ENCODE results near the gene PTGR3. TPM values are rescaled to one million over a fixed set of nuclear protein-coding genes. Genes with fewer than 3 reads are reported as not detected.

The PTGR3 gene
- total RNA-seq, 3 donors from 2014 or later (not counting 1 experiment from before 2014, with no cell fraction given) = 27.4 to 29.4 (median 28.5) TPM

- peak overlapping the region; percentile 70 for H3K27ac ChIP-seq (ENCODE audit: low read length)
- H3K4me1 ChIP-seq (ENCODE audit: control insufficient read depth, insufficient read depth, low read length) = peaks cover 45% of the 10 kb centered on the region
- H3K36me3 ChIP-seq (ENCODE audit: control insufficient read depth, insufficient read depth, low read length) = no peaks in the 10 kb centered on the region
- H3K27ac Mint-ChIP-seq = peak overlapping the region; percentile 98
- intact Hi-C loops (cut with micrococcal nuclease) = loop anchor here (10.0 kb wide), 1 partner anchor 156 kb away; no protein-coding TSS in a partner anchor
- DNase-seq (peak in 1 of 2 donors; percentile 39), ATAC-seq (peak in 2 of 3 donors; percentile 5 to 11)
- H3K27me3 Mint-ChIP-seq (ENCODE audit: low read depth in 2 of 2) = peaks cover 3 to 12% of the 10 kb centered on the region in 2 donors
- H3K9me3 ChIP-seq (ENCODE audit: control insufficient read depth, insufficient read depth, low read length) = no peaks in the 10 kb centered on the region
- TF ChIP-seq, protein P1, sequence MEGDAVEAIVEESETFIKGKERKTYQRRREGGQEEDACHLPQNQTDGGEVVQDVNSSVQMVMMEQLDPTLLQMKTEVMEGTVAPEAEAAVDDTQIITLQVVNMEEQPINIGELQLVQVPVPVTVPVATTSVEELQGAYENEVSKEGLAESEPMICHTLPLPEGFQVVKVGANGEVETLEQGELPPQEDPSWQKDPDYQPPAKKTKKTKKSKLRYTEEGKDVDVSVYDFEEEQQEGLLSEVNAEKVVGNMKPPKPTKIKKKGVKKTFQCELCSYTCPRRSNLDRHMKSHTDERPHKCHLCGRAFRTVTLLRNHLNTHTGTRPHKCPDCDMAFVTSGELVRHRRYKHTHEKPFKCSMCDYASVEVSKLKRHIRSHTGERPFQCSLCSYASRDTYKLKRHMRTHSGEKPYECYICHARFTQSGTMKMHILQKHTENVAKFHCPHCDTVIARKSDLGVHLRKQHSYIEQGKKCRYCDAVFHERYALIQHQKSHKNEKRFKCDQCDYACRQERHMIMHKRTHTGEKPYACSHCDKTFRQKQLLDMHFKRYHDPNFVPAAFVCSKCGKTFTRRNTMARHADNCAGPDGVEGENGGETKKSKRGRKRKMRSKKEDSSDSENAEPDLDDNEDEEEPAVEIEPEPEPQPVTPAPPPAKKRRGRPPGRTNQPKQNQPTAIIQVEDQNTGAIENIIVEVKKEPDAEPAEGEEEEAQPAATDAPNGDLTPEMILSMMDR (IDR thresholded peaks at IDR 0.05) = no peak
- H3K27me3 ChIP-seq (ENCODE audit: control insufficient read depth, insufficient read depth, low read length) = peaks cover 3% of the 10 kb centered on the region
- peak overlapping the region; percentile 76 for H3K4me3 ChIP-seq (ENCODE audit: low read length)
- H3K9me3 Mint-ChIP-seq = no peaks in the 10 kb centered on the region
- under 1% methylated on average over 34 of the region's 34 CpGs for WGBS (ENCODE audit: insufficient coverage)
- peak overlapping the region; percentile 97 for H3K4me3 Mint-ChIP-seq
- peaks cover 57 to 63% of the 10 kb centered on the region in 2 donors for H3K4me1 Mint-ChIP-seq
- peaks cover 7% of the 10 kb centered on the region for H3K36me3 Mint-ChIP-seq
These were observed 157 bp downstream of the PTGR3 start for GRCh38 chr18:75208836-75209128.

DNA sequence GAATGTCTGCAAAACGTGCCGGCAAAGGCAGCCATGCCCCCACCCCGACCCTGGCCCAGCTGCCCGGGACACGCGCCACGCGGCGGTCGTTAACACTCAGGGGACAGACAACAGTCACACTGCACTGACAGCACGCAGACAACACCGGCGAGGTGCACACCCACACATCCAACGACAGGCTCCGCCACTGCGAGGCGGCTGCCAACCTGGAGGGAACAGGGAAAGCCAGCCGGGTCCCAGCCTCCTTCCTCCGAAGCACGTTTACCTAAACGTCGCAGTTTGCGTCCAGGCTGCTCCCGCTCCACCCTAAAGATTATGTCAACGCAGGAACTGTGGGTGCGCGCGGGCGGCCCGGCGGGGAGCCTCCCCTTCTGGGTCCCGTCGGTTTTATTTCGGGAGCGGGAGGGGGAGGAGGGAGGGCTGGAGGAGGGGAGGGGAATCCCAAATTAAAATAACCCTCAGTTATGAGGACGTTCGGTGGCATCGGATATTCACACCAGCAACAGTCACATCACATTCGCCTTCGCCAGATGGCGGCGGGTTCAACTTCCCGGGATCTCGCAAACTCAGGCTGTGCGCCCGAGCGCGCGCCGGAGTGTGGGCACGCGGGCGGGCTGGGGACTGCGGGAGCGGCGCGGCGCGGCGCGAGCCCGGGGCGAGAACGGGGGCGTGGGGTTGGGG, 644 bp downstream of the PTGR3 start:
- peak overlapping the region; percentile 97 for H3K4me3 Mint-ChIP-seq
- Histone ChIP-seq H3K9me3 (ENCODE audit: control insufficient read depth, insufficient read depth, low read length) (no peaks in the 10 kb centered on the region), H3K4me3 (ENCODE audit: low read length) (peak overlapping the region; percentile 76), H3K36me3 (ENCODE audit: control insufficient read depth, insufficient read depth, low read length) (no peaks in the 10 kb centered on the region), H3K4me1 (ENCODE audit: control insufficient read depth, insufficient read depth, low read length) (peaks cover 46% of the 10 kb centered on the region), H3K27me3 (ENCODE audit: control insufficient read depth, insufficient read depth, low read length) (peaks cover 3% of the 10 kb centered on the region), H3K27ac (ENCODE audit: low read length) (peak overlapping the region; percentile 70)
- H3K4me1 Mint-ChIP-seq = peaks cover 54 to 62% of the 10 kb centered on the region in 2 donors
- no peaks in the 10 kb centered on the region for H3K9me3 Mint-ChIP-seq
- under 1% methylated on average over 64 of the region's 65 CpGs for WGBS (ENCODE audit: insufficient coverage)
- intact Hi-C loops (cut with micrococcal nuclease) = loop anchor here (10.0 kb wide), 1 partner anchor 157 kb away; no protein-coding TSS in a partner anchor
- DNase-seq (peak; percentile 33 to 67), ATAC-seq (peak in 2 of 3 donors; percentile 0 to 1)
- peaks cover 3 to 12% of the 10 kb centered on the region in 2 donors for H3K27me3 Mint-ChIP-seq (ENCODE audit: low read depth in 2 of 2)
- H3K27ac Mint-ChIP-seq = peak overlapping the region; percentile 86 to 95
- TF ChIP-seq, protein P1 (IDR thresholded peaks at IDR 0.05) = no peak
- peaks cover 7% of the 10 kb centered on the region for H3K36me3 Mint-ChIP-seq

DNA sequence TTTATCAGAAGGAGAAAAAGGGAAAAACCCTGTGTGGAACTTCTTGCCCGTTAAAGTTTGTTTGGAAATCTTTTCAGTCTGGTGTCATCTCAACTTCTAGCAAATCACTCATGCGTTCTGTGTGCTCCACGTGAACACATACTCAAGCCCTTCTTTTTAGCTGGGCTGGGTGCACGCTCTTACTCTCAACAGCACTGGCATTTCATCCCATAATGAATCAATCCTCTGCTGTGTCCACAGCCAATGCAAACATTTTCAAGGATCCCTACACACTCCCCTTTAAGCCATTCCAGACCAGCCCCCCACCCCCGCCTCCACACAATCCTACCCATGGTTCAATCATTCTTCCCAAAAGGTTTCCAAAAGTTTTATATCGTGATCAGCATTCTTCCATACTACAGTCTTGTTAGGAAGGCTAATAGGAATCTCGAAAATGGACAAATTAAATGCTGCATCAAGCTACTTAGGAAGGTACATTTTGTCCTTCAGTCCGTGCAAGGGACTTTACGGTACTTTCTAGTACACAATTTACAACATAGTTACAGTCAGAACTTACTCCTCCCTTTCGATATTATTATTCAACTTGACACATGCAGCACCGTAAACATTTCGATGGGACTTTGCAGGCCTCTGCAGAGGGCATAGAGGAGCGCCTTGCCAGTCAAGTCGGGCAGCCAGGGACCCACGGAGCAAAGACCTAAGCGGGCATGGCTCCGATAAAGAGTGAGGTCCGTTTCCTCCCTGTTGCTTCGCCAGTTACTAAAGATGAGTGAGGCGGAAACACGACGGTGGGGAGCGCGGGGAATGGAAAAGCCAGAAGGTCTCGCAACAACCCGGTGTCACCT, 1.4 kb downstream of the PTGR3 start:
- intact Hi-C loops (cut with micrococcal nuclease) = loop anchor here (10.0 kb wide), 1 partner anchor 157 kb away; no protein-coding TSS in a partner anchor
- Histone ChIP-seq H3K36me3 (ENCODE audit: control insufficient read depth, insufficient read depth, low read length) (no peaks in the 10 kb centered on the region), H3K9me3 (ENCODE audit: control insufficient read depth, insufficient read depth, low read length) (no peaks in the 10 kb centered on the region), H3K27ac (ENCODE audit: low read length) (peak overlapping the region; percentile 27), H3K27me3 (ENCODE audit: control insufficient read depth, insufficient read depth, low read length) (peaks cover 3% of the 10 kb centered on the region), H3K4me3 (ENCODE audit: low read length) (peak overlapping the region; percentile 76), H3K4me1 (ENCODE audit: control insufficient read depth, insufficient read depth, low read length) (peaks cover 43% of the 10 kb centered on the region)
- no peak for ATAC-seq
- H3K4me1 Mint-ChIP-seq = peaks cover 46 to 54% of the 10 kb centered on the region in 2 donors
- peaks cover 3 to 12% of the 10 kb centered on the region in 2 donors for H3K27me3 Mint-ChIP-seq (ENCODE audit: low read depth in 2 of 2)
- H3K9me3 Mint-ChIP-seq = no peaks in the 10 kb centered on the region
- TF ChIP-seq, protein P1 (IDR thresholded peaks at IDR 0.05) = no peak
- peak; percentile 29 for DNase-seq
- H3K36me3 Mint-ChIP-seq = peaks cover 7% of the 10 kb centered on the region
- H3K4me3 Mint-ChIP-seq = peak overlapping the region; percentile 97
- 22% methylated on average over 26 of the region's 26 CpGs for WGBS (ENCODE audit: insufficient coverage)
- peak overlapping the region; percentile 86 to 95 for H3K27ac Mint-ChIP-seq
